Keratinocyte (primary cell): ENCODE results near the gene MOB4.
"Not testable (repeated sequence)": the region's sequence is repeated elsewhere in the genome, so short reads cannot be mapped to it uniquely, and the experiment has no call there.

Experiments
- EZH2 ChIP-seq: IDR thresholded peaks from one replicate; pipeline ENCODE4 v1.6.1; 2012; ENCODE audit warnings: inconsistent platforms, mild to moderate bottlenecking, low read length, moderate library complexity
- TF ChIP-seq, protein P1 (sequence below), 3 experiments: IDR thresholded peaks in 1 of 3; conservative IDR thresholded peaks in 1 of 3; optimal IDR thresholded peaks in 1 of 3; 2 replicates in 2 of 3; 3 replicates in 1 of 3; pipeline versions ENCODE3 to v1.5.1; 2011; ENCODE audit warnings: low read length in 3 of 3, mild to moderate bottlenecking in 3 of 3, moderate library complexity in 2 of 3, control low read depth in 1 of 3, inconsistent platforms in 1 of 3; ENCODE audit not compliant: insufficient read depth in 2 of 3; ENCODE audit errors: extremely low read depth in 1 of 3

- TF ChIP-seq EZH2: not testable (repeated sequence)
- TF ChIP-seq, protein P1, sequence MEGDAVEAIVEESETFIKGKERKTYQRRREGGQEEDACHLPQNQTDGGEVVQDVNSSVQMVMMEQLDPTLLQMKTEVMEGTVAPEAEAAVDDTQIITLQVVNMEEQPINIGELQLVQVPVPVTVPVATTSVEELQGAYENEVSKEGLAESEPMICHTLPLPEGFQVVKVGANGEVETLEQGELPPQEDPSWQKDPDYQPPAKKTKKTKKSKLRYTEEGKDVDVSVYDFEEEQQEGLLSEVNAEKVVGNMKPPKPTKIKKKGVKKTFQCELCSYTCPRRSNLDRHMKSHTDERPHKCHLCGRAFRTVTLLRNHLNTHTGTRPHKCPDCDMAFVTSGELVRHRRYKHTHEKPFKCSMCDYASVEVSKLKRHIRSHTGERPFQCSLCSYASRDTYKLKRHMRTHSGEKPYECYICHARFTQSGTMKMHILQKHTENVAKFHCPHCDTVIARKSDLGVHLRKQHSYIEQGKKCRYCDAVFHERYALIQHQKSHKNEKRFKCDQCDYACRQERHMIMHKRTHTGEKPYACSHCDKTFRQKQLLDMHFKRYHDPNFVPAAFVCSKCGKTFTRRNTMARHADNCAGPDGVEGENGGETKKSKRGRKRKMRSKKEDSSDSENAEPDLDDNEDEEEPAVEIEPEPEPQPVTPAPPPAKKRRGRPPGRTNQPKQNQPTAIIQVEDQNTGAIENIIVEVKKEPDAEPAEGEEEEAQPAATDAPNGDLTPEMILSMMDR (optimal IDR thresholded peaks at IDR 0.05 in 1 of 3, IDR thresholded peaks at IDR 0.05 in 1 of 3, conservative IDR thresholded peaks at IDR 0.05 in 1 of 3; ENCODE audit: extremely low read depth in 1 of 3, insufficient read depth in 2 of 3, low read length in 3 of 3): not testable (repeated sequence)
Measured at GRCh38 chr2:197551260-197551659, 35.4 kb downstream of the MOB4 start.
